ENCODE data around the gene ZNF281.

ZNF281 gene

GRCh38 chr1:200391747-200392146, 18.1 kb downstream of the ZNF281 start:
- DNase-seq (ENCODE audit: low read depth) = no peak

GRCh38 chr1:200388791-200389190, 21.0 kb downstream of the ZNF281 start:
- DNase-seq (ENCODE audit: low read depth) = no peak

DNA sequence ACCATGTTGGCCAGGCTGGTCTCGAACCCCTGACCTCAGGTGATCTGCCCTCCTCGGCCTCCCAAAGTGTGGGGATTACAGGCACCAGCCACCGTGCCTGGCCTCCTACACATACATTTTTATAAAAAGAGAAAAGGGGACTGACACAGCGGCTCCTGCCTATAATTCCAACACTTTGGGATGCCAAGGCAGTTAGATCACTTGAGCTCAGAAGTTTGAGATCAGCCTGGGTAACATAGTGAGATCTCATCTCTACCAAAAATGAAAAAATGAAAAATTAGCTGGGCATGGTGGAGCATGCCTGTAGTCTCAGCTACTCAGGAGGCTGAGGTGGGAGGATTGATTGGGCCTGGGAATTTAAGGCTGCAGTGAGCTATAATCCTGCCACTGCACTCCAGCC, 23.4 kb downstream of the ZNF281 start:
- no peak for DNase-seq (ENCODE audit: low read depth)

DNA sequence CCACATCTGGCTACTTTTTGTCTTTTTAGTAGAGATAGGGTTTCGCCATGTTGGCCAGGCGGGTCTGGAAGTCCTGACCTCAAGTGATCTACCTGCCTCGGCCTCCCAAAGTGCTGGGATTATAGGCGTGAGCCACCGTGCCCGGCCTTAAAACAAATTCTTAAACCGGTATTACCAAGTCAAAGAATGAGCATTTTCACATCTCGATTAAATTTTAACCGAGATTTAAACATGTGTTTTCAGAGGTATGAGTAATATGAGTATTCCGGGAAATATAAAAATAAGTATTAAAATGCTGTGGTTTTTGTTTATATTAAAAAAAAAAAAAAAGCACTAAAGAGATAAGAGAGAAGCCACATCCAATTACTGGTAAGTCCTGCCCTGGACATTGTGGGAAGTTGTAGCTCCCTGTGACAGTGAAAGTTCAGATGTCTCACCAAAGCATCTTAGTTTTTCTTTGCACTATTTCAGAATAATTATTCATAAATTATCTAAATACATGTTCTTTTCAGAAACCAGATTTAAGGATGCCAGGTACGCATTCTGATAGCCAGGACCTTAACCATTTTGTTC, 24.9 kb downstream of the ZNF281 start:
- no peak for DNase-seq (ENCODE audit: low read depth)

DNA sequence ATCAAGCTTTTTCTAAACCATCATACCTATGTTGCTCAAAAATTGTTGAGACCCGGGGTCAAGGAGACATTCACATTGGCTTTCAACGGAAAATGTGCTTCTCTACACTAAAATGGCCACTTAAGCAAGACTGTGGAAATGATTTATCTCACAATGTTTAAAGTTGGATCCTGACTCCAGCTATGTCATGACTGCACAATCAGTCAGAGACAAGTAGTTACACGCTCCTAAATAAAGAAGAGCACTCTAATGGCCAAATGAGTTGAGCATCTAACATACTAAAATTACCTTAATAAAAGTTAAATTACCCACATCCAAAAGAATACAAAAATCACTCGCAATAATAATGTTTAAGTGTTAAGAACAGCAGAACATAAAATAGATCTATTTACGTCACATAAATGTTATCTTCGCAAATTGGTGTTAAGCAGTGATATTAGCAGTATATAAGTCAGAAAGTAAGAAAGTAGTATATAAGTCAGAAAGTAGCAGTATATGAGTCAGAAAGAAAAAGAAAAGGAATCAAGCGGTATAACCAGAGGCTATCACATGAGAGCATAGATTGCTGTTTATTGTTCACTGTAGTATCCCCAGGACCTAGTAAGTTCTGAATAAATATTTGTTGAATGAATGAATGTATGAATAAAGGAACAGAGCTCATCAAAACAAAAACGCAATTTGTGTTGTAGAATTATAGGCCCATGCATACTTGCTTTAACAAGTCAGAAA, 28.4 kb downstream of the ZNF281 start:
- no peak for DNase-seq (ENCODE audit: low read depth)

DNA sequence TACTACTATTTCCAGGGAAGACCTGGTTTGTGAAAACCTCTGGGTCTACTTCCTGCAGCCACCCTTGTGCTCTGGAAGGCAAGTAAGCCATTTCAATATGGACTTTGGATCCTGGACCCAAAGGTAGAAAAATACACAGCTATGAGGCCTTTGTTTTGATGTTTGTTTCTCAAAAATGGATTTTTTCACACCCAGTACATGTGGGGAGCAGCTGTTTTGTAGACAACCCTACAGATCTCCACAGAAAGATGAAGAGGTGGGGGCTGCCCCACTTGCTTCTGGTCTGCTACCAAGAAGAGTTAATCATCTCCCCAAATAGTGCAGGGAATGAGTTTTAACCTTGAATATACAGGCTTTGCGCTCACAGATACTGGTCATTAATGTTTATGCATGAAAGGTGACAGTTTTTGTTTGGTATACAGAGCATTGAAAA, 29.2 kb downstream of the ZNF281 start:
- no peak for DNase-seq (ENCODE audit: low read depth)

- no peak for DNase-seq (ENCODE audit: low read depth)
Measured at GRCh38 chr1:200379940-200380588, 29.8 kb downstream of the ZNF281 start.

DNA sequence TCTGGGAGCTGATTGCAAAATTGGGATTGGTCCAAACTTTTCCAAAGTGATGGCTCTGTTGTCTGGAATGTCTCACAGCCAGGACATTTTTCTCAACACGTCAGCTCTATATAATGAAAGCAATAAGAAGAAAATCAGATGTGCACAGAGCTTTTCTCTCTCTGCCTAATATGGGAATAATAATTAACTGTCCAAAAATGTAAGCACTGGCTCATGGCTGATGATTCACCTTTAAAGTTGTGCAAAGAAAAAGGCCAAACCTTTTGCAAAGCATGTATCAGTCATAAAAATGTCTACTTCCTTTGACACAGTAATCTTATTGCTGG, 30.4 kb downstream of the ZNF281 start:
- no peak for DNase-seq (ENCODE audit: low read depth)

DNA sequence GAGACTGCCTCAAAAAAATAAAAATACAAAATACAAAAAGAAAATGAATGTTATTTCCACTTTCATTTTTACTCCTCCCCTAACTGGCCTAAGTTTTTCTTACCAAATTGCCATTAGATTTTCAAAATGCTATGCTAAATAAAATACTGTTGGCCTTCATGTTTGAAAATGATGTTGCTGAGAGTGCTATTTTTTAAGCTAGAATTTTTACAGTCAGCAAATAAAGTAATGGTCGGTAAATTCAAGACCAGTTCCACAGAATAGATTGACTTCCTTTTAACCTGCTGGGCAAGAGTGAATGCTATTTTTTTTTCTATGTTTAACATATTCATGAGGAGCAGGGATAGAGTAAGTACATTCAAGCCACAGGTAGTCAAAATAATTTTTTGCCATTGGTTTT, 31.7 kb downstream of the ZNF281 start:
- no peak for DNase-seq (ENCODE audit: low read depth)

DNA sequence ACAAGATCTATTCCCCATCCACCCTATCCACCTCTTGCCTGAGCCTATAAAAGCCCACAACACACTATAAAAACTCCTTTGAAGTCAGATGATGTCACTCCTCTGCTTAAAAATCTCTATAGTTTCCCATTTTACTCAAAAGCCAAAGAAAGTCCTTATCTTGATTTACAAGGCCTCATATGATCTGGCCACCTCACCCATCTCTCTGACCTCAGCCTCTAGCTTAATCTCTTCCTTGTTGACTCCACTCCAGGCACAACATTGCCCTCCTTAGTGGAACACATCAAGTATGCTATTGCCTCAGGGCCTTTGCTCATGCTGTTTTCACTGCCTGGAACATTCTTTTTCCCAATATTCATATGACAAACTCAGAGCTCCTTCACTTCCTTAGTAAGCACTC, 33.3 kb downstream of the ZNF281 start:
- DNase-seq (ENCODE audit: low read depth) = no peak

DNA sequence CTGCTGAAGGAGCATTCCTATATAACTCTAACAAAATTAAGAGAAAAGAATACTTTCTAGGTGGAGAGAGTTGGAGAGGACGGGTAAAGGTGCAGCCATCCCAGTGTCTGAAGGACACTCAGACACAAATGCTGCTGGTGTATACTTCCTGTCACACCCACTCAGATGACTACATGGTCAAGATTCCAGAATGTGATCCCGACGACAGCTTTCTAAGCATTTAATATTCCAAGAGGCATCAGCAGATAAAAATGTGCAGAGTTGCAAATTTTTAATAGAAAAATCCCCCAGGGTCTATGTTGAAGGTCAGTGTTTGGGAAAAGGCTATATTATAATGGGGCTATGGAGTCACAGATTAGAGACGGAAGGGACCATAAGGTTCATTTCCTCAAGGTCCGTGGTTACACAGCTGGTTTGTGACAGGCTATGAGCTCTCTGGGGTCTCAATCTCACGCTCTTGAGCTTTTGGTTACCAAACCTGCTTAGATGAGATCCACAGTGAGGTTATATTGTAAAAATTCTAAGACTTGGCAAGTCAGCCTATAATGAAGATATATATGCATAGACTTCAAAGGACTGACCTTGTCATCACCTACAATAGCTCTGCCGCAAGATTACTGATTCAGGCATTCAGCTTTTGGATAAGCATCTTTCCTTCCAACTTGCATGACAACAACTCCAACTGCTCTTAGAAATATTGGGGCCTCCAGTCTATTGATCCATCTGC, 35.1 kb downstream of the ZNF281 start:
- no peak for DNase-seq (ENCODE audit: low read depth)

DNA sequence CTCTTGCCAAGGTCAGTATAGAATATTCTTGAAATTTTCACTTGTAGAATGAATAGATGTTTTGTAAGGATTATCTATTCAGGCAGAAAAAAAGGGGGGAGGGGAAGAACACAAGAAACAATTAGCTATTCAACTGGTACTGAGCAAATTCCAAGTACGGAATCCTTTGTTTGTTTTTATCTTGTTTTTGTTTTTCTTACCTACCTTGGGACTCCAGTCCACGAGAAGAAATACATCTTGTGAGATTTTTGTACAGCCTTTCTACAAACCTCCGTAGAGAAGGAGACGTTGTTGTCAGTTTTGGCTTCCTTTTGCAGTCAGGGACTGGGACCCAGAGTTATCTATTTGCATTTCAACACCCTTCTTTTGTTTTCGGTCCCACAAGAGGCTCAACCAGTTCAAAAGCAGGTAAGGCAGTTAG, 36.0 kb downstream of the ZNF281 start:
- no peak for DNase-seq (ENCODE audit: low read depth)

GRCh38 chr1:200372885-200373181, 37.0 kb downstream of the ZNF281 start:
- DNase-seq (ENCODE audit: low read depth) = no peak

DNA sequence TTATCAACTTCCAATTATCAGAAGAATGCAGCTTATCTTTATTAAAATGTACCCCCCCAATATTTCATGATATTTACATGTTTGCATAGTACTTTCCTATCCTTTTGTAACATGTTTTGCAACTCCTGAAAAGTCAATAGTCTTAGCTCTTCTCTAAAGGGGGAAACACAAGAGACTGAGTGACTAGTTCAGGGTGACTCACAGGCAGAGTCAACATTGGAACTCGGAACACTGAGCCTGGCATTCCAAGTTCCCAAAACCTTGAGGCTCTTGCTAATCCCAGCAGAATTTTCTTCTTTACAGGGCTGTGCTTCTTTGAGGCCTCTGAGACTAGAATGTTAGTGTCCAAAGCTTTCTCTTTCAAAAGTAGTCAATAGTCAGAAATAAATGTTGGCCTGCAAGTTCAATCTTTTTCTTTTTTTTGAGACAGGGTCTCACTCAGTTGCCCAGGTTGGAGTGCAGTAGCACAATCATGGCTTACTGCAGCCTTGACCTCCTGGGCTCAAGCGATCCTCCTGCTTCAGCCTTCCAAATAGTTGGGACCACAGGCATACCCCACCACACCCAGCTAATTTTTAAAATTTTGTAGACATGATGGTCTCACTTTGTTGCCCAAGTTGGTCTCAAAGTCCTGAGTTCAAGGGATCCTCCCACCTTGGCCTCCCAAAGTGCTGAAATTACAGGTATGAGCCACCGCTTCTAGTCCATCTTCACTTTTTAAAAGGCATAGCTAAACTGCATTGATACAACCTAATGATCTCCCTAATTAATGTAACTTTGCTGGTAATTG, 37.5 kb downstream of the ZNF281 start:
- DNase-seq (ENCODE audit: low read depth) = no peak

DNA sequence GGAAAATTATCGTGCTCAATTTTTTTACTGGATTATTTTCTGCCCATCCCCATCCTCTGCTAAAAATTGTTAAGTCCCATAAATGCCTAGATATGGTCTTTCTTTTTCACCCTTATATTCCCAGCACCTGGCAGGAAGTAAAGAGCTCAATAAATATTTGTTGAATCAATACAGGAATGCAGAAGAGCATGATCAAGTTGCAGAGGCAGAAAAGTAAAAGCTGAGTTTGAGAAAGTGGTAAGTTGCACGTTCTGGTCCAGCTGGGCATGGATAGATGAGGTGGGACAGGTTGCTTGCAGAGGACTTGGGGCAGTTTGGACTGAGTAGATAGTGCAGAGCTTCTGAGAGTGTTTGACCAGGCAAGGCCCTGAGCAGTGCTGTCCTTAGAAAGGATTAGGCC, 40.1 kb downstream of the ZNF281 start:
- no peak for DNase-seq (ENCODE audit: low read depth)

DNA sequence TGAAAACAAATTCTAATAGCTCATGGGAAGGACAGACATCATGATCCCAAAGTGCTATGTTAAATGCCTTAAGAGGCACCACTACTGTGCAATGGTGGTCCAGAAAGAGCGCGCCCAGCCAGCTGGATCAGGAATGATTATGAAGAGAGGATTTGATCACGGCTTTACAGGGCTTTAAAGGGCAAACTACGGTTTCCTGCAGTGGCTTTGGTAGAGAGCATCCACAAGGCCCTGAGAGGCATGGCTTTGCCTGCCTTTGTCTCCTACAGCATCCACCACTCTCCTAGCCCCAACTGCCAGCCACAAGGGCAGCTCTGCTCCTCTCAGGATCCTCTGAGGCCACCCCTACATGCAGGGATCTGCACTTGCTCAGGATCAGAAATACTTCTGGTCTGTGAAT, 40.7 kb downstream of the ZNF281 start:
- no peak for DNase-seq (ENCODE audit: low read depth)

GRCh38 chr1:200368556-200368955, 41.3 kb downstream of the ZNF281 start:
- no peak for DNase-seq (ENCODE audit: low read depth)

GRCh38 chr1:200367841-200368534, 41.8 kb downstream of the ZNF281 start:
- DNase-seq (ENCODE audit: low read depth) = no peak

- DNase-seq (ENCODE audit: low read depth) = no peak
Measured at GRCh38 chr1:200366577-200367253, 43.1 kb downstream of the ZNF281 start.

- DNase-seq (ENCODE audit: low read depth) = no peak
Measured at GRCh38 chr1:200365897-200366426, 43.9 kb downstream of the ZNF281 start.

- no peak for DNase-seq (ENCODE audit: low read depth)
Measured at GRCh38 chr1:200364831-200365230, 45.0 kb downstream of the ZNF281 start.

Data from stimulated activated CD8-positive, alpha-beta memory T cell treated with anti-CD3 and anti-CD28 coated beads, Interleukin-4, amount 100 ng/mL, for 24 hours (primary cell).